GM18517 (cell line): ENCODE results near the gene ZNF620.
"Not testable (repeated sequence)": the region's sequence is repeated elsewhere in the genome, so short reads cannot be mapped to it uniquely, and the experiment has no call there.

Source experiments
- ATAC-seq: cut with Tn5 transposase; IDR thresholded peaks from one replicate; pipeline ENCODE4 v1.9.1; 2021; ENCODE audit warnings: mild to moderate bottlenecking, moderate library complexity; ENCODE audit not compliant: unreplicated experiment

The ZNF620 gene

GRCh38 chr3:40505599-40506462, at the start of gene ZNF620:
TSS of gene ZNF620 (plus strand) at chr3:40506039. CDS start at chr3:40506353, 314 bp downstream.
- ATAC-seq = peak; percentile 80

- no peak for ATAC-seq
Measured at GRCh38 chr3:40456279-40456939, 49.4 kb upstream of the ZNF620 start.

- ATAC-seq = peak; percentile 61
Measured at GRCh38 chr3:40456940-40457823, 48.7 kb upstream of the ZNF620 start, which contains the start of gene RPL14. TSS of gene RPL14 (plus strand) at chr3:40457339. CDS start at chr3:40457472, 133 bp downstream.

- no peak for ATAC-seq
Measured at GRCh38 chr3:40458473-40458872, 47.4 kb upstream of the ZNF620 start.

- ATAC-seq = not testable (repeated sequence)
Measured at GRCh38 chr3:40460481-40460880, 45.4 kb upstream of the ZNF620 start.

GRCh38 chr3:40461161-40461560, 44.7 kb upstream of the ZNF620 start:
- ATAC-seq = no peak

- not testable (repeated sequence) for ATAC-seq
Measured at GRCh38 chr3:40462838-40463237, 43.0 kb upstream of the ZNF620 start.

GRCh38 chr3:40463579-40463978, 42.3 kb upstream of the ZNF620 start:
- no peak for ATAC-seq

GRCh38 chr3:40464339-40465110, 41.3 kb upstream of the ZNF620 start:
- no peak for ATAC-seq

- ATAC-seq = no peak
Measured at GRCh38 chr3:40465111-40465407, 40.8 kb upstream of the ZNF620 start.

- no peak for ATAC-seq
Measured at GRCh38 chr3:40465456-40465855, 40.4 kb upstream of the ZNF620 start.

GRCh38 chr3:40468018-40468417, 37.8 kb upstream of the ZNF620 start:
- ATAC-seq = no peak

- no peak for ATAC-seq
Measured at GRCh38 chr3:40470701-40471100, 35.1 kb upstream of the ZNF620 start.

GRCh38 chr3:40476478-40477470, 29.1 kb upstream of the ZNF620 start, which contains the start of gene ZNF619:
TSS of gene ZNF619 (plus strand) at chr3:40477122. CDS start at chr3:40477980, 858 bp downstream.
- ATAC-seq = peak; percentile 71

GRCh38 chr3:40477666-40478065, 28.2 kb upstream of the ZNF620 start:
- no peak for ATAC-seq

- no peak for ATAC-seq
Measured at GRCh38 chr3:40487172-40487571, 18.7 kb upstream of the ZNF620 start.

GRCh38 chr3:40490916-40491315, 14.9 kb upstream of the ZNF620 start:
- ATAC-seq = no peak

GRCh38 chr3:40494698-40495097, 11.1 kb upstream of the ZNF620 start:
- no peak for ATAC-seq

GRCh38 chr3:40497288-40497687, 8.6 kb upstream of the ZNF620 start:
- ATAC-seq = no peak
